HL-60 (cell line): ENCODE data around the gene NUP205.

Experiments used
- DNase-seq, 2 experiments: peaks; one replicate each; pipeline ENCODE4 v3.0.0-alpha.2; 2010 to 2020; ENCODE audit warnings: low read depth in 1 of 2, low spot score in 1 of 2
- H3K27ac ChIP-seq: fragments of 250-450 bp; sonication (Bioruptor Pico); replicated peaks from 2 replicates; pipeline ENCODE4 v1.5.1; 2020; ENCODE audit warnings: mild to moderate bottlenecking, moderate library complexity
- H3K27me3 ChIP-seq: fragments of 250-450 bp; sonication (Bioruptor Pico); 2 replicates; pipeline ENCODE4 v1.5.1; 2021; ENCODE audit warnings: mild to moderate bottlenecking, moderate library complexity; ENCODE audit not compliant: insufficient read depth, poor library complexity, severe bottlenecking
- H3K4me3 ChIP-seq: replicated peaks from 2 replicates; pipeline ENCODE4 v1.5.1; 2011; ENCODE audit warnings: mild to moderate bottlenecking, control low read depth, low read length; ENCODE audit not compliant: insufficient read depth
- GABPA ChIP-seq: IDR thresholded peaks from 2 replicates; pipeline ENCODE4 v1.6.1; 2012; ENCODE audit warnings: low read depth
- POLR2AphosphoS5 ChIP-seq: IDR thresholded peaks from 2 replicates; pipeline ENCODE4 v1.6.1; 2012; ENCODE audit warnings: low read depth
- SPI1 ChIP-seq: IDR thresholded peaks from 2 replicates; pipeline ENCODE4 v1.6.1; 2012; ENCODE audit warnings: low read depth, mild to moderate bottlenecking, borderline replicate concordance
- TF ChIP-seq, protein P1 (sequence below): IDR thresholded peaks from one replicate; pipeline ENCODE4 v1.5.1; 2011; ENCODE audit warnings: low read length, control low read depth, inconsistent platforms; ENCODE audit not compliant: insufficient read depth
- TF ChIP-seq, protein P2 (sequence below): IDR thresholded peaks from 2 replicates; pipeline ENCODE4 v1.6.1; 2012; ENCODE audit warnings: low read depth; ENCODE audit not compliant: insufficient replicate concordance

Gene NUP205

DNA sequence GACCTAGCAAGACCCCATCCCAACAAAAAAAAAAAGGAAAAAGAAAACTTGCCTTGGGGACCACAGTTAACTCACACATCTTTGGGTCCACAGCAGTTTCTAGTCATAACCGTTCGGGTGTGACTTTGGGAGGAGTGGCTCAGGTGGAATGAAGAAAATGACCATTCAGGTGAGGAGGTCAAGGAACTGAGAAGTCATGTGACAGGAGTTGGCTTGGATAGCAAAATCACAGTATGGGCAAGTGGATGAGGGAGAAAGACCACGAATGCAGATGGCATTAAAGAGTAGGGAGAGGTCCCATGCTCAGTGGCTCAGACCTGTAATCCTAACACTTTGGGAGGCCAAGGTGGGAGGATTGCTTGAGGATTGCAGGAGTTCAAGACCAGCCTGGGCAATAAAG, 30.7 kb upstream of the NUP205 start:
- TF ChIP-seq GABPA (no peak), SPI1 (no peak), POLR2AphosphoS5 (no peak)
- TF ChIP-seq, protein P1, sequence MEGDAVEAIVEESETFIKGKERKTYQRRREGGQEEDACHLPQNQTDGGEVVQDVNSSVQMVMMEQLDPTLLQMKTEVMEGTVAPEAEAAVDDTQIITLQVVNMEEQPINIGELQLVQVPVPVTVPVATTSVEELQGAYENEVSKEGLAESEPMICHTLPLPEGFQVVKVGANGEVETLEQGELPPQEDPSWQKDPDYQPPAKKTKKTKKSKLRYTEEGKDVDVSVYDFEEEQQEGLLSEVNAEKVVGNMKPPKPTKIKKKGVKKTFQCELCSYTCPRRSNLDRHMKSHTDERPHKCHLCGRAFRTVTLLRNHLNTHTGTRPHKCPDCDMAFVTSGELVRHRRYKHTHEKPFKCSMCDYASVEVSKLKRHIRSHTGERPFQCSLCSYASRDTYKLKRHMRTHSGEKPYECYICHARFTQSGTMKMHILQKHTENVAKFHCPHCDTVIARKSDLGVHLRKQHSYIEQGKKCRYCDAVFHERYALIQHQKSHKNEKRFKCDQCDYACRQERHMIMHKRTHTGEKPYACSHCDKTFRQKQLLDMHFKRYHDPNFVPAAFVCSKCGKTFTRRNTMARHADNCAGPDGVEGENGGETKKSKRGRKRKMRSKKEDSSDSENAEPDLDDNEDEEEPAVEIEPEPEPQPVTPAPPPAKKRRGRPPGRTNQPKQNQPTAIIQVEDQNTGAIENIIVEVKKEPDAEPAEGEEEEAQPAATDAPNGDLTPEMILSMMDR: no peak
- TF ChIP-seq, protein P2, sequence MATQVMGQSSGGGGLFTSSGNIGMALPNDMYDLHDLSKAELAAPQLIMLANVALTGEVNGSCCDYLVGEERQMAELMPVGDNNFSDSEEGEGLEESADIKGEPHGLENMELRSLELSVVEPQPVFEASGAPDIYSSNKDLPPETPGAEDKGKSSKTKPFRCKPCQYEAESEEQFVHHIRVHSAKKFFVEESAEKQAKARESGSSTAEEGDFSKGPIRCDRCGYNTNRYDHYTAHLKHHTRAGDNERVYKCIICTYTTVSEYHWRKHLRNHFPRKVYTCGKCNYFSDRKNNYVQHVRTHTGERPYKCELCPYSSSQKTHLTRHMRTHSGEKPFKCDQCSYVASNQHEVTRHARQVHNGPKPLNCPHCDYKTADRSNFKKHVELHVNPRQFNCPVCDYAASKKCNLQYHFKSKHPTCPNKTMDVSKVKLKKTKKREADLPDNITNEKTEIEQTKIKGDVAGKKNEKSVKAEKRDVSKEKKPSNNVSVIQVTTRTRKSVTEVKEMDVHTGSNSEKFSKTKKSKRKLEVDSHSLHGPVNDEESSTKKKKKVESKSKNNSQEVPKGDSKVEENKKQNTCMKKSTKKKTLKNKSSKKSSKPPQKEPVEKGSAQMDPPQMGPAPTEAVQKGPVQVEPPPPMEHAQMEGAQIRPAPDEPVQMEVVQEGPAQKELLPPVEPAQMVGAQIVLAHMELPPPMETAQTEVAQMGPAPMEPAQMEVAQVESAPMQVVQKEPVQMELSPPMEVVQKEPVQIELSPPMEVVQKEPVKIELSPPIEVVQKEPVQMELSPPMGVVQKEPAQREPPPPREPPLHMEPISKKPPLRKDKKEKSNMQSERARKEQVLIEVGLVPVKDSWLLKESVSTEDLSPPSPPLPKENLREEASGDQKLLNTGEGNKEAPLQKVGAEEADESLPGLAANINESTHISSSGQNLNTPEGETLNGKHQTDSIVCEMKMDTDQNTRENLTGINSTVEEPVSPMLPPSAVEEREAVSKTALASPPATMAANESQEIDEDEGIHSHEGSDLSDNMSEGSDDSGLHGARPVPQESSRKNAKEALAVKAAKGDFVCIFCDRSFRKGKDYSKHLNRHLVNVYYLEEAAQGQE: no peak

DNA sequence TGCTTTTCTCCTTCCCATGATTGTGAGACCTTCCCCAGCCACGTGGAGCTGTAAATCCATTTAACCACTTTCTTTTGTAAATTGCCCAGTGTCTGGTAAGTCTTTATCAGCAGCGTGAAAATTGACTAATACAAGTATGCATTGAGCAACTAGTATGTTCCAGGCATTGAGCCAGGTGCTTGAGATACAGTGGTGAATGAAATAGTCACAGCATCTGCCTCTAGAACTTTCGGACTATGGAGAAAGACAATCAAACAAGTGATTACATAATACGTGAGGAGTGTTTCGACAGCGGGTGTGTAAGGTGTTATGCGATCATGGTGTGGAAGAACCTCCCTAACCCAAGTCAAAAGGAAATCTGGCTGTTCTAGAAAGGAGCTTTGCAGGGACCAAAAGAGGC, 21.6 kb upstream of the NUP205 start:
- TF ChIP-seq, protein P1: no peak
- peak; percentile 36; the same call in 1 of the 2 replicates for TF ChIP-seq POLR2AphosphoS5
- Histone ChIP-seq H3K27ac (no peak overlapping the region), H3K4me3 (no peak overlapping the region), H3K27me3 (no peaks in the 10 kb centered on the region)
- peak; percentile 79 to 91 for DNase-seq

More for the DNA sequence above, 30.7 kb upstream of the NUP205 start:
- Histone ChIP-seq H3K4me3 (no peak overlapping the region), H3K27me3 (no peaks in the 10 kb centered on the region), H3K27ac (no peak overlapping the region)
- no peak for DNase-seq

DNA sequence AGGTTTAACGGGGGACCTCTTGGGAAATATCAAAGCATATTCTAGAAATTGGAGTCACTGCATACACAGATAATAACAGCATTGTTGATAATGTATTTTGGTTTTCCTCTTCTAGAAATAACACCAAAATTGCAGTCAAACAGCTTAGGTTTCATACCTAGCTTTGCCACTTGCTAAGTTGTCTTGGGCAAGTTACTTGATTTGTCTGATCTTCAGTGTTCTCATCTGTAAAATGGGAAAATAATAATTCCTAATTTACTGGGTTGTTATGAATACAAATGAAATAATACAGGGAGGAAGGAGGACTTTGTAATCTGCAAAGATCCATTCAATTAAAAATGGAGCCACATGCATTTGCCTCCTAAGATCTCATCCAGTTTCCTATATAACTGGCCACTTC, 20.3 kb upstream of the NUP205 start:
- H3K4me3 ChIP-seq: no peak overlapping the region
- no peak overlapping the region for H3K27ac ChIP-seq
- DNase-seq: no peak
- no peak for TF ChIP-seq POLR2AphosphoS5
- TF ChIP-seq, protein P1: no peak
- TF ChIP-seq, protein P2: no peak
- H3K27me3 ChIP-seq: no peaks in the 10 kb centered on the region

DNA sequence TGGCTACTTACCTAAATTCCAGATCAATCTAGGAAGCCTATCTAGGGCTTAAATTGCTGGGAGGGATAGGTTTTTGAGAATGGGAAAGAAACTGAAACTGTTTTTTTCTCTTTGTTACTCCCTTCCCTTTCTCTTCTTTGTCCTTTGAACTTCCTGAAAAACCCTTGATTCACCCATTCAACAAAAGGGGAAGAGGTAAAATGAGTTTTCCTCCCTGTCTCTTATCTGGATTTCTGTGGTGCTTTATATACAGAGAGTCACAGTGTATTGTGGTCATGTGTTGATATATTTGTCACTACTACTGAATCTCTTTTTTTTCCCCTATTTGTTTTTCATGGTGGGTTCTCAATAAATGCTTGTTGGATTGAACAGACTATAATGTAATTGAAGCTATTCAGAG, 19.8 kb upstream of the NUP205 start:
- DNase-seq: no peak
- Histone ChIP-seq H3K27me3 (no peaks in the 10 kb centered on the region), H3K27ac (no peak overlapping the region), H3K4me3 (no peak overlapping the region)
- peak; percentile 90 for TF ChIP-seq SPI1
- TF ChIP-seq, protein P1: no peak
